ENCODE data around the gene HOXA4.

The HOXA4 gene

DNA sequence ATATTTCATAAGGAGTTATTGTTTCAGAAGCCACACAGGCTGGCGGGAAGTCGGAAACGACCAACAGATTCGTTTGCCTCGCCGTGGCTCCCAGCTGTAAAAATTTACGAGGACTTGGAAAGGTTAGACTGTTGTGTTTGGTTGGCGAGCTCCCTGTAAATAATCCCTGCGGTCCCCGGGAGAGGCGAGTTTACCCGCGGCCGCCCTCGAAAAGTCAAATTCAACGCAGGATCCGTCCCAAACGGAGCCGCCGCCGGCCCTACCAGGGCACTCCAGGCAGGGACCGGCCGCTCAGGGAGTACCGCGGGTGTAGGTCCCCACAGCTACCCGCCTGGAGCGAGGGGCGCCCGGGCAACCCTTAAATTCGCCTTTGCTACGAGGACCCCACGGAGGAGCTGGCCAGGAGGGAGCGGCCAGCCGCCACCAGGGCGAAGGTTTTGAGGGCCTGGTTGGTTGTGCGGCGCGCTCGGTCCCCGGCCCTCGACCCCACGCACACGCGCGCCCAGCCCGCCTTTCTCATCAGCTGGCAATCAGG lies 35.5 kb upstream of the HOXA4 start:
- TF ChIP-seq, protein P1, sequence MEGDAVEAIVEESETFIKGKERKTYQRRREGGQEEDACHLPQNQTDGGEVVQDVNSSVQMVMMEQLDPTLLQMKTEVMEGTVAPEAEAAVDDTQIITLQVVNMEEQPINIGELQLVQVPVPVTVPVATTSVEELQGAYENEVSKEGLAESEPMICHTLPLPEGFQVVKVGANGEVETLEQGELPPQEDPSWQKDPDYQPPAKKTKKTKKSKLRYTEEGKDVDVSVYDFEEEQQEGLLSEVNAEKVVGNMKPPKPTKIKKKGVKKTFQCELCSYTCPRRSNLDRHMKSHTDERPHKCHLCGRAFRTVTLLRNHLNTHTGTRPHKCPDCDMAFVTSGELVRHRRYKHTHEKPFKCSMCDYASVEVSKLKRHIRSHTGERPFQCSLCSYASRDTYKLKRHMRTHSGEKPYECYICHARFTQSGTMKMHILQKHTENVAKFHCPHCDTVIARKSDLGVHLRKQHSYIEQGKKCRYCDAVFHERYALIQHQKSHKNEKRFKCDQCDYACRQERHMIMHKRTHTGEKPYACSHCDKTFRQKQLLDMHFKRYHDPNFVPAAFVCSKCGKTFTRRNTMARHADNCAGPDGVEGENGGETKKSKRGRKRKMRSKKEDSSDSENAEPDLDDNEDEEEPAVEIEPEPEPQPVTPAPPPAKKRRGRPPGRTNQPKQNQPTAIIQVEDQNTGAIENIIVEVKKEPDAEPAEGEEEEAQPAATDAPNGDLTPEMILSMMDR (IDR thresholded peaks at IDR 0.05; ENCODE audit: insufficient read depth, low read length, poor library complexity, severe bottlenecking): no peak
- Histone ChIP-seq H3K27me3 (replicated peaks; ENCODE audit: control insufficient read depth, insufficient read depth, low read length) (peaks cover 2% of the 10 kb centered on the region), H3K4me3 (replicated peaks; ENCODE audit: low read depth, low read length) (no peak overlapping the region), H3K36me3 (ENCODE audit: control insufficient read depth, insufficient read depth, low read length) (no peaks in the 10 kb centered on the region)
- no peak for DNase-seq (ENCODE audit: extremely low read depth, insufficient read length)

DNA sequence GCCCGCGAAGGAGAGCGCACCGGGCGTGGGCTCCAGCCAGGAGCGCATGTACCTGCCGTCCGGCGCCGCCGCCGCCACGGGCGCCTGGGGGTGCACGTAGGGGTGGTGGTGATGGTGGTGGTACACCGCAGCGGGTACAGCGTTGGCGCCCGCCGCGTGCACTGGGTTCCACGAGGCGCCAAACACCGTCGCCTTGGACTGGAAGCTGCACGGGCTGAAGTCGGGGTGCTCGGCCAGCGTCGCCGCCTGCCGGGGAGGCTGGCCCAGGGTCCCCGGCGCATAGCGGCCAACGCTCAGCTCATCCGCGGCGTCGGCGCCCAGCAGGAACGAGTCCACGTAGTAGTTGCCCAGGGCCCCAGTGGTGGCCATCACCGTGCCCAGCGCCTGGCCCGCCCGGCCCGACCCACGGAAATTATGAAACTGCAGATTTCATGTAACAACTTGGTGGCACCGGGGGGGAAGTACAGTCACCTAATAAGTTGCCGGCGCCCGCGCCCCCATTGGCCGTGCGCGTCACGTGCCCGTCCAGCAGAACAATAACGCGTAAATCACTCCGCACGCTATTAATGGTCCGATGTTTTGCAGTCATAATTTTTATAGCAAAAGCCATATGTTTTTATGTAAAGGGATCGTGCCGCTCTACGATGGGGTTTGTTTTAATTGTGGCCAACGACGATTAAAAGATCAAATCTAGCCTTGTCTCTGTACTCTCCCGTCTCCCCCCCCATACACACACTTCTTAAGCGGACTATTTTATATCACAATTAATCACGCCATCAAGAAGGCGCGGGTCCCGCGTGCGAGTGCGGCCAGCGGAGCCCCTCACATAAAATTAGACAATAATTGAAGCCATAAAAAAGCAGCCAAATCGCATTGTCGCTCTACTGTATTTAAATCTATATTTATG lies 34.8 kb upstream of the HOXA4 start, which contains the start of gene HOXA9:
Gene HOXA9 (minus strand): TSS at position 449 of the 907 bp plus-strand sequence. CDS start 80 bp downstream, at position 369.
- no peak within 1 kb of the TSS for H3K4me3 ChIP-seq (replicated peaks; ENCODE audit: low read depth, low read length)
- H3K36me3 ChIP-seq (ENCODE audit: control insufficient read depth, insufficient read depth, low read length): no peaks in the 10 kb centered on the region
- H3K27me3 ChIP-seq (replicated peaks; ENCODE audit: control insufficient read depth, insufficient read depth, low read length): peaks cover 2% of the 10 kb centered on the region
- DNase-seq (ENCODE audit: extremely low read depth, insufficient read length): no peak
- TF ChIP-seq, protein P1 (IDR thresholded peaks at IDR 0.05; ENCODE audit: insufficient read depth, low read length, poor library complexity, severe bottlenecking): no peak

DNA sequence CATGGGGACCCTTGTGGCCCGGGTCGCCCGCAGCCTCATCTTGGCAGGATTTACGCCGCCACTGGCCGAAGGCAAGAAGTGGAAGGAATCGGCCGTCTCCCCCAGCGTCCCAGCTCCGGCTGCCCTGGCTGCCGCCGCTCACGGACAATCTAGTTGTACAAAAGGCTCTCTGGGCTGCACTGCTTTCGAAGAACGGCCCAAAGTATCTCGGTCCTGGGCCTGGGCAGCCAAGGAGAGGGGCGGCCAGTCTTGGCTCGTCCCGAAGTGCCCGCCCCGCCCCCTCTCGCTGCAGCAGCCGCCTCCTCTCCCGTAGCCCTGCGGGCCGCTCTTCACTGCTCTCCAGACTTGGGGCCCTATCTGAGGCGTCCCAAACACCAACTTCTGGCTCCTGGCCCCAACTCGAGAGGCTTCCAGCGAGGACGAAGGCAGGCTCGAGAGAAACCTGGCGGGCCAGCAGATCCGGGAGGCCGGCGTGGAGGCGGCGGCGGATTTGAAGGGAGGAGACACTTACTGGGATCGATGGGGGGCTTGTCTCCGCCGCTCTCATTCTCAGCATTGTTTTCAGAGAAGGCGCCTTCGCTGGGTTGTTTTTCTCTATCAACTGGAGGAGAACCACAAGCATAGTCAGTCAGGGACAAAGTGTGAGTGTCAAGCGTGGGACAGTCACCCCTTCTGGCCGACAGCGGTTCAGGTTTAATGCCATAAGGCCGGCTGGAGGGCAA lies 34.0 kb upstream of the HOXA4 start:
- no peaks in the 10 kb centered on the region for H3K36me3 ChIP-seq (ENCODE audit: control insufficient read depth, insufficient read depth, low read length)
- DNase-seq (ENCODE audit: extremely low read depth, insufficient read length): no peak
- peaks cover 2% of the 10 kb centered on the region for H3K27me3 ChIP-seq (replicated peaks; ENCODE audit: control insufficient read depth, insufficient read depth, low read length)
- TF ChIP-seq, protein P1 (IDR thresholded peaks at IDR 0.05; ENCODE audit: insufficient read depth, low read length, poor library complexity, severe bottlenecking): no peak
- no peak overlapping the region for H3K4me3 ChIP-seq (replicated peaks; ENCODE audit: low read depth, low read length)

DNA sequence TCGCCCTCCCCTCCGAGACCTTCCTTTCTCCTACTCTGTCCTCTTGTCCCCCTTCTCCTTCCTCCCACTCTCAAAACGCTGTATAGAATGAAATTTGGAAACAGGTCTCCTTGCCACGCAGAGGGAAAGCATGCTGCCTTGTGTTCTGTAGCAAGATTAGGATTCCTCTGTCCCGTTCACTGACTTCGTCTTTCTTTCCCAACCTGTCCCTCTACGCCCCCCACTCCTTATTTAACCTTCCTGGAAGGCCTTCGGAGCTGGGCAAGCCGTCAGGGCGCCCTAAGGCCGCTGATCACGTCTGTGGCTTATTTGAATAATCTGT lies 33.4 kb upstream of the HOXA4 start:
- TF ChIP-seq, protein P1 (IDR thresholded peaks at IDR 0.05; ENCODE audit: insufficient read depth, low read length, poor library complexity, severe bottlenecking): no peak
- Histone ChIP-seq H3K4me3 (replicated peaks; ENCODE audit: low read depth, low read length) (no peak overlapping the region), H3K36me3 (ENCODE audit: control insufficient read depth, insufficient read depth, low read length) (no peaks in the 10 kb centered on the region), H3K27me3 (replicated peaks; ENCODE audit: control insufficient read depth, insufficient read depth, low read length) (peaks cover 3% of the 10 kb centered on the region)
- no peak for DNase-seq (ENCODE audit: extremely low read depth, insufficient read length)

DNA sequence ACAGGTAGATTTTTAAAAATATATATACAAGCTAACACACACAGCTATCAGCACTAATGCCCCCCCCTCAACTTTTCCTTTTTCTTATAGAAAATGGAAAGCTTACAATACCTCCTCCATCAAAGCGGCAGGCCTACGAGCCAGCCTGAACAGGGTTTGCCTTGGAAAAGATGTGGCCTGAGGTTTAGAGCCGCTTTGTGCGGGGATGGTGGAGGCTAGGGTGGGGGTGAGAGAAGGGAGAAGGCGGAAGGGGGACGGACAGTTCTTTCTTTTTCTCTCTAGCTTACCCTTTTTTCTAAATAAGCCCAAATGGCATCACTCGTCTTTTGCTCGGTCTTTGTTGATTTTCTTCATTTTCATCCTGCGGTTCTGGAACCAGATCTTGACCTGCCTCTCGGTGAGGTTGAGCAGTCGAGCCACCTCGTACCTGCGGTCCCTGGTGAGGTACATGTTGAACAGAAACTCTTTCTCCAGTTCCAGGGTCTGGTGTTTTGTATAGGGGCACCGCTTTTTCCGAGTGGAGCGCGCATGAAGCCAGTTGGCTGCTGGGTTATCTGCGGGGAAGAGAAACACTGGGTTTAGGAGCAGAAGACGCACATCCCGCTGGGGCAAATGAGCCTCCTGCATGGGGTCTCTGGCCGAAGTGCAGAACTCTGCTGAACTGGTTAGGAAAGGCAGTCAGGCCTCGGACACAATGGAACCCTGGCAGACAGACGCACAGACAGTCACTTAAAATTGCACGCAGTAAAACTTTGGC lies 32.9 kb upstream of the HOXA4 start:
- no peaks in the 10 kb centered on the region for H3K36me3 ChIP-seq (ENCODE audit: control insufficient read depth, insufficient read depth, low read length)
- H3K4me3 ChIP-seq (replicated peaks; ENCODE audit: low read depth, low read length): no peak overlapping the region
- H3K27me3 ChIP-seq (replicated peaks; ENCODE audit: control insufficient read depth, insufficient read depth, low read length): peaks cover 3% of the 10 kb centered on the region
- DNase-seq (ENCODE audit: extremely low read depth, insufficient read length): no peak
- TF ChIP-seq, protein P1 (IDR thresholded peaks at IDR 0.05; ENCODE audit: insufficient read depth, low read length, poor library complexity, severe bottlenecking): no peak
